GM21786 (cell line): ENCODE data around the gene AP3B1.

Experiments used
- ATAC-seq: cut with Tn5 transposase; IDR thresholded peaks from one replicate; pipeline ENCODE4 v1.9.1; 2021; ENCODE audit not compliant: unreplicated experiment

Gene AP3B1

GRCh38 chr5:78289911-78290310 lies 4.6 kb downstream of the AP3B1 start:
- no peak for ATAC-seq

GRCh38 chr5:78288246-78288645 lies 6.3 kb downstream of the AP3B1 start:
- ATAC-seq = no peak

GRCh38 chr5:78287833-78288232 lies 6.7 kb downstream of the AP3B1 start:
- ATAC-seq = no peak

- ATAC-seq = no peak
Observed at GRCh38 chr5:78287169-78287568, 7.3 kb downstream of the AP3B1 start.

GRCh38 chr5:78286290-78286689 lies 8.2 kb downstream of the AP3B1 start:
- no peak for ATAC-seq

GRCh38 chr5:78283802-78284201 lies 10.7 kb downstream of the AP3B1 start:
- ATAC-seq = no peak

- no peak for ATAC-seq
Observed at GRCh38 chr5:78283105-78283504, 11.4 kb downstream of the AP3B1 start.

GRCh38 chr5:78280261-78280660 lies 14.2 kb downstream of the AP3B1 start:
- no peak for ATAC-seq

GRCh38 chr5:78279194-78279593 lies 15.3 kb downstream of the AP3B1 start:
- ATAC-seq = no peak

GRCh38 chr5:78277715-78278114 lies 16.8 kb downstream of the AP3B1 start:
- ATAC-seq = no peak

- no peak for ATAC-seq
Observed at GRCh38 chr5:78275998-78276543, 18.4 kb downstream of the AP3B1 start.

GRCh38 chr5:78274540-78275197 lies 19.8 kb downstream of the AP3B1 start:
- ATAC-seq = no peak

GRCh38 chr5:78273436-78273835 lies 21.1 kb downstream of the AP3B1 start:
- no peak for ATAC-seq

- ATAC-seq = no peak
Observed at GRCh38 chr5:78271766-78272165, 22.7 kb downstream of the AP3B1 start.

GRCh38 chr5:78269088-78269703 lies 25.3 kb downstream of the AP3B1 start:
- ATAC-seq = no peak

GRCh38 chr5:78268356-78268755 lies 26.1 kb downstream of the AP3B1 start:
- no peak for ATAC-seq

- no peak for ATAC-seq
Observed at GRCh38 chr5:78265163-78265562, 29.3 kb downstream of the AP3B1 start.

- ATAC-seq = no peak
Observed at GRCh38 chr5:78264600-78264999, 29.9 kb downstream of the AP3B1 start.

- no peak for ATAC-seq
Observed at GRCh38 chr5:78260771-78261170, 33.7 kb downstream of the AP3B1 start.

- ATAC-seq = no peak
Observed at GRCh38 chr5:78253201-78253600, 41.3 kb downstream of the AP3B1 start.

- no peak for ATAC-seq
Observed at GRCh38 chr5:78252715-78253114, 41.8 kb downstream of the AP3B1 start.

GRCh38 chr5:78251663-78252284 lies 42.7 kb downstream of the AP3B1 start:
- no peak for ATAC-seq
